Aortic smooth muscle cell (primary cell): Measurements from ENCODE around the gene POR. TPM values are rescaled to one million over a fixed set of nuclear protein-coding genes. Genes with fewer than 3 reads are reported as not detected.

Source experiments
- total RNA-seq: library from RNA; depleted of rRNA; stranded (reverse); fragments of >200 nt; gene quantifications from 2 replicates; pipeline ENCODE4 v1.2.3, GENCODE V29; 2014

Gene POR
- total RNA-seq, result 57.6 and 91.3 TPM in 2 replicates

DNA sequence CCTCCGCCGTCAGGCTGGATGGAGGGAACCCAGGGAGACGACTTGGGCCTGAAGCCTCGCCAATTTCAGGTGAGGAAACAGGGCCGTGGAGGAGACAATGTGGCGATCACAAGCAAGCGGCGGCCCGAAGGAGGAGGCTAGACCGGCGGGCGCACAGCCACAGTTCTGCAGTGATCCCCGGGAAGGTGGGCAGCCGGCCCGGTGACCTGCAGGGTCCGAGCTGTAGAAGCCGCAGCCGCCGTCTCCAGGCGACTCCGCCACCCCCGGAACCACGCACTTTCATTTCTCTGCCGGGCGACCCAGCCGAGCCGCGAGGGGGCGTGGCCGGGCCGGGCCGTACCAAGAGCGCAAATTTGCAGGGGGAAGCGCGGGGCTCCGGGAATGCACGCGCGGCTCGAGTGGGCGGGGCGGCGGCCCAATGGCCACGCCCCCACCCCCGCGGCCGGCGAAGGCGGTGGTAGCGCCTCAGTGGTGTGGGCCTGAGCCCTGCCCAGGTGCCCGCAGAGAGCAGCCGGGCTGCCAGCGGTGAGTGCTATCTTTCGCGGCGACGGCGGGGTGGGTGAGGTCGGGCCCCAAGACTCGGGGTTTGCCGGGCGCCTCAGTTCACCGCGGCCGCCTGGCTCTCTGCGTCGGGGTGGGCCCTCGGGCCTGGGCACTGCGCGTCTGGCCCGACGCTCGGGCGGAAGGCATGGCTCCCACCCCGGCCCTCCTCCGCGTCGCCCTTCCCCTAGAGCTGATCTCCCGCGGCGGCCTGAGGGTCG lies at the start of gene POR:
Gene POR, plus strand, starts transcription at position 501 of the 761 bp plus-strand sequence. CDS start 38,847 bp downstream, outside the sequence.

DNA sequence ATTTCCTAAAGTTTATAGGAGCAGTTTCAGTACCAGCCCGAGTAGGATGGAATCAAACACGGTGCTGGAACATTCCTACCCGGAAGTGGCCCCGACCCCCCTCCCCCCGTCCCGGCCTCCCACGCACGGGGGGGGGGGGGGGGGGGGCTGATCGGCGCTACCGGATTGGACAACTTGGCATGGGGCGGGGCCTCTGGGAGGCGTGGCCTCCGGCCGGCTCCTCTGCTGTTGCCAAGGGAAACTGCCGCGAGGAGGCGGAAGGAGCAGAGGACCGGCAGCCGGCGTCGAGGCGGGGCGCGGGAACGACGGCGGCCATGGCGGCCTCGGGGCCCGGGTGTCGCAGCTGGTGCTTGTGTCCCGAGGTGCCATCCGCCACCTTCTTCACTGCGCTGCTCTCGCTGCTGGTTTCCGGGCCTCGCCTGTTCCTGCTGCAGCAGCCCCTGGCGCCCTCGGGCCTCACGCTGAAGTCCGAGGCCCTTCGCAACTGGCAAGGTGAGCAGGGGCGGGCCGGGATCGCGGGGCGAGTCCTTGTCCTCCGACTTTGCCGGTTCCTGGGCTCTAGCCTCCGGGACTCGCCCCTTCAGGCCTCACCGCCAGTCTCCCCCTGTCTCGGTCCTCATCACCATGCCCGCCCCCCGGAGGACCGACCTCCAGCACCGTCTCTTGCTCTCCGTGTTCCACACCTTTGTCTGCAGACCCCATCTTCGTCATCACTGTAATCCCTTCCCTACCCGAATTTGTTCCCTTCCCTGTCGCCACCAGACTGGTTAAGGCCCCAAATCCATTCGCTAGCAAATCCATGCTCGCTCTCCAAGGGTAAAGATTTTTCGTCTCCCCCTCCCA lies 36.0 kb upstream of the POR start, which contains the start of gene RHBDD2:
Gene RHBDD2, plus strand, starts transcription at position 266 of the 843 bp plus-strand sequence. Its CDS starts 49 bp downstream, at position 315.

DNA sequence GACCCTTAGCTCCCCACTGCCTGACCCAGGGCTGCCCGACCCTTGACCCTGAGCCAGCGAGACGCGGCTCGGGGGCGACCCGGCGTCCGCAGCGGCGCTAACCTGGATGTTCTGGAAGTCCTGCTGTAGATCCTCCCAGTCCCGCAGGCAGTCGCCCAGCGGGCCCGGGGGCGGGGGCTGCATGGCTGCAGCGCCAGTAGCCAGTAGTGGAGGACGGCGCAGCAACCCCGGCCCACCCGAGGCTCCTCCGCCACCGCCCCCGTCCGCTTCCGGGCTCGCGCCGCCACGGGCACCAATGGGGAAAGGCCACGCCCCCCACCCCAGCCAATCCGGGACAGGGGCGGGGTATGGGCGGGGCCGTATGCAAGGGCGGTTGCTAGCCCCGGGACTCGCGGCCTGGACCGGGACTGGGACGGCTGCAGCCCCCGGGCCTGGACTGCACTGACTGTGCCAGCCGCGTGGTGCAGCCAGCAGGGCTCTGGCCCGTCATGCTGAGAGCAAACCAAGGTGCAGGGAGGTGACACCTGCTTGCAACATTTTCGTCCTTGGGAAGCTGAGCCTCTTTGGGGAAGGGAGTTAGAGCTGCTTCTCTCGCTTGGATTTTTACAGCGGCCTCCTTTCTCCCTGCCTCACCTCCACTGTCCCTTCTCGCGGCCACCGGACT lies 79.6 kb downstream of the POR start, which contains the start of gene TMEM120A:
Gene TMEM120A, minus strand, starts transcription at position 208 of the 664 bp plus-strand sequence. Its CDS starts 25 bp downstream, at position 183.

Other genes starting within 250 kb of the POR start
- gene HIP1, start 176.2 kb upstream of the POR start, total RNA-seq, result 7.1 and 8.5 TPM in 2 replicates
- 1.5 TPM in 1 of 2 replicates, not detected in the other for gene CCL26, start 142.9 kb upstream of the POR start, total RNA-seq
- gene CCL24, start 101.3 kb upstream of the POR start, total RNA-seq, result not detected in 2 replicates
- 13.3 and 14.5 TPM in 2 replicates for gene RHBDD2, start 36.1 kb upstream of the POR start, total RNA-seq
- 37.3 and 42.9 TPM in 2 replicates for gene TMEM120A, start 79.4 kb downstream of the POR start, total RNA-seq
- 37.4 and 44.9 TPM in 2 replicates for gene STYXL1, start 132.8 kb downstream of the POR start, total RNA-seq
- gene MDH2, start 133.0 kb downstream of the POR start, total RNA-seq, result 54.0 and 62.2 TPM in 2 replicates